Keratinocyte (primary cell): ENCODE data around the gene RNF17. TPM values are rescaled to one million over a fixed set of nuclear protein-coding genes. Genes with fewer than 3 reads are reported as not detected.

Experiments used
- DNase-seq: peaks from one replicate; pipeline ENCODE4 v3.0.0-alpha.2; 2011; ENCODE audit warnings: low read depth, missing footprints, low spot score
- FAIRE-seq: peaks from 2 replicates; lab custom pipeline; 2011; peaks lifted over from hg19 to GRCh38; lab: Jason Lieb, UNC
- H2AFZ ChIP-seq: 2 replicates; pipeline ENCODE4 v1.6.0; 2012; ENCODE audit warnings: low read length, control low read depth, inconsistent platforms; ENCODE audit not compliant: control insufficient read depth
- H3K27ac ChIP-seq: 2 replicates; pipeline ENCODE4 v1.5.1; 2011; ENCODE audit warnings: low read length; ENCODE audit not compliant: control insufficient read depth, insufficient read depth
- H3K27me3 ChIP-seq: 3 replicates; pipeline ENCODE4 v1.6.0; 2011; ENCODE audit warnings: low read length; ENCODE audit not compliant: control insufficient read depth, insufficient read depth; ENCODE audit errors: extremely low read depth
- H3K36me3 ChIP-seq, 2 experiments: 2 replicates in 1 of 2; 3 replicates in 1 of 2; pipeline ENCODE4 v1.5.1; 2011; ENCODE audit warnings: low read length in 2 of 2, mild to moderate bottlenecking in 1 of 2; ENCODE audit not compliant: control insufficient read depth in 2 of 2, insufficient read depth in 2 of 2; ENCODE audit errors: extremely low read depth in 1 of 2
- H3K4me1 ChIP-seq: 3 replicates; pipeline ENCODE4 v1.5.1; 2011; ENCODE audit warnings: low read length; ENCODE audit not compliant: control insufficient read depth, insufficient read depth; ENCODE audit errors: extremely low read depth
- H3K4me2 ChIP-seq: 3 replicates; pipeline ENCODE4 v1.6.0; 2011; ENCODE audit warnings: low read depth, low read length; ENCODE audit not compliant: control insufficient read depth, insufficient read depth; ENCODE audit errors: extremely low read depth
- H3K4me3 ChIP-seq, 3 experiments: fragments of 200-600 bp in 1 of 3; sonication (generic) in 1 of 3; 2 replicates in 2 of 3; 3 replicates in 1 of 3; pipeline ENCODE4 v1.5.1; 2011 to 2016; ENCODE audit warnings: low read length in 3 of 3, mild to moderate bottlenecking in 3 of 3, control low read depth in 2 of 3, inconsistent platforms in 1 of 3, low read depth in 1 of 3, mixed read lengths in 1 of 3, mixed run types in 1 of 3, moderate library complexity in 1 of 3; ENCODE audit not compliant: control insufficient read depth in 2 of 3, insufficient read depth in 2 of 3; ENCODE audit errors: extremely low read depth in 1 of 3
- H3K79me2 ChIP-seq: 2 replicates; pipeline ENCODE4 v1.6.0; 2012; ENCODE audit warnings: low read length; ENCODE audit not compliant: control insufficient read depth, insufficient read depth
- H3K9ac ChIP-seq: 3 replicates; pipeline ENCODE4 v1.6.0; 2011; ENCODE audit warnings: low read length; ENCODE audit not compliant: control insufficient read depth, insufficient read depth; ENCODE audit errors: extremely low read depth
- H3K9me1 ChIP-seq: 3 replicates; pipeline ENCODE4 v1.6.0; 2011; ENCODE audit warnings: low read length; ENCODE audit not compliant: control insufficient read depth, insufficient read depth; ENCODE audit errors: extremely low read depth
- H3K9me3 ChIP-seq: 2 replicates; pipeline ENCODE4 v1.5.1; 2012; ENCODE audit warnings: low read depth, low read length; ENCODE audit not compliant: control insufficient read depth
- H4K20me1 ChIP-seq: 3 replicates; pipeline ENCODE4 v1.6.0; 2011; ENCODE audit warnings: low read length; ENCODE audit not compliant: control insufficient read depth, insufficient read depth; ENCODE audit errors: extremely low read depth
- CTCF ChIP-seq, 3 experiments: IDR thresholded peaks in 1 of 3; conservative IDR thresholded peaks in 1 of 3; optimal IDR thresholded peaks in 1 of 3; 2 replicates in 2 of 3; 3 replicates in 1 of 3; pipeline versions ENCODE3 to v1.5.1; 2011; ENCODE audit warnings: low read length in 3 of 3, mild to moderate bottlenecking in 3 of 3, moderate library complexity in 2 of 3, control low read depth in 1 of 3, inconsistent platforms in 1 of 3; ENCODE audit not compliant: insufficient read depth in 2 of 3; ENCODE audit errors: extremely low read depth in 1 of 3
- EZH2 ChIP-seq: IDR thresholded peaks from one replicate; pipeline ENCODE4 v1.6.1; 2012; ENCODE audit warnings: inconsistent platforms, mild to moderate bottlenecking, low read length, moderate library complexity
- dilution Hi-C: fragments of 300-500 bp; cut with MboI; formaldehyde crosslinking; loops from one replicate; pipeline ENCODE4 v1.7.0; 2020; ENCODE audit warnings: low sequenced_read_pairs; ENCODE audit not compliant: extremely low pct_ligation_motif_present
- polyA plus RNA-seq, 5 experiments: library from polyadenylated mRNA; depleted of rRNA in 3 of 5; stranded (reverse) in 3 of 5; stranded (forward) in 1 of 5; unstranded in 1 of 5; fragments of >200 nt; gene quantifications; 1 replicate in 1 of 5; 2 replicates in 3 of 5; 3 replicates in 1 of 5; pipeline versions ENCODE4 v1.2.1 to v1.2.3, GENCODE V29; 2011 to 2012; ENCODE audit warnings: missing spikeins in 2 of 5, low read depth in 1 of 5, low replicate concordance in 1 of 5

The RNF17 gene
- polyA plus RNA-seq, 1 donor (not counting 4 experiments of a cell fraction or from before 2014, with no cell fraction given): not detected

- Histone ChIP-seq H3K9ac (no peak overlapping the region), H3K4me1 (peaks cover 11% of the 10 kb centered on the region), H3K36me3 (no peaks in the 10 kb centered on the region), H3K27ac (no peak overlapping the region), H3K9me1 (no peaks in the 10 kb centered on the region), H2AFZ (no peak overlapping the region), H3K27me3 (no peaks in the 10 kb centered on the region), H3K4me2 (peak overlapping the region; percentile 2), H3K79me2 (no peaks in the 10 kb centered on the region), H3K9me3 (no peaks in the 10 kb centered on the region), H4K20me1 (no peaks in the 10 kb centered on the region), H3K4me3 (no peak overlapping the region)
- dilution Hi-C loops: no loop called here
- DNase-seq (no peak), FAIRE-seq (peak; percentile 36)
- TF ChIP-seq EZH2 (no peak), CTCF (optimal IDR thresholded peaks at IDR 0.05 in 1 of 3, IDR thresholded peaks at IDR 0.05 in 1 of 3, conservative IDR thresholded peaks at IDR 0.05 in 1 of 3; ENCODE audit: extremely low read depth in 1 of 3, insufficient read depth in 2 of 3, low read length in 3 of 3) (no peak)
Measured at GRCh38 chr13:24788538-24788937, 24.6 kb downstream of the RNF17 start.

GRCh38 chr13:24802074-24802473 is 38.1 kb downstream of the RNF17 start:
- DNase-seq: no peak
- Histone ChIP-seq H3K4me2 (no peak overlapping the region), H2AFZ (no peak overlapping the region), H3K79me2 (no peaks in the 10 kb centered on the region), H3K9ac (no peak overlapping the region), H3K4me3 (no peak overlapping the region), H3K27me3 (no peaks in the 10 kb centered on the region), H3K9me3 (no peaks in the 10 kb centered on the region), H4K20me1 (no peaks in the 10 kb centered on the region), H3K27ac (no peak overlapping the region), H3K9me1 (no peaks in the 10 kb centered on the region), H3K36me3 (no peaks in the 10 kb centered on the region), H3K4me1 (no peaks in the 10 kb centered on the region)
- FAIRE-seq: no peak
- dilution Hi-C loops: no loop called here
- TF ChIP-seq EZH2: no peak
- no peak for TF ChIP-seq CTCF (optimal IDR thresholded peaks at IDR 0.05 in 1 of 3, IDR thresholded peaks at IDR 0.05 in 1 of 3, conservative IDR thresholded peaks at IDR 0.05 in 1 of 3; ENCODE audit: extremely low read depth in 1 of 3, insufficient read depth in 2 of 3, low read length in 3 of 3)
